ENCODE results near the gene PRKCE. TPM values are rescaled to one million over a fixed set of nuclear protein-coding genes. Genes with fewer than 3 reads are reported as not detected.

The PRKCE gene
- total and polyA plus RNA-seq, 2 of the 8 experiments (the other 6 are each of a cell fraction or from before 2014, with no cell fraction given): 0.54 to 2.1 TPM

- Histone ChIP-seq H3K27ac (ENCODE audit: low read depth, low read length) (no peak overlapping the region), H2BK20ac (ENCODE audit: low read length) (no peak overlapping the region), H3K79me2 (ENCODE audit: control insufficient read depth in 1 of 2, insufficient read depth in 2 of 2, low read length in 2 of 2) (no peaks in the 10 kb centered on the region), H2AK5ac (ENCODE audit: low read depth, low read length) (no peak overlapping the region), H3K4me2 (ENCODE audit: insufficient read depth in 1 of 2, low read depth in 2 of 2, low read length in 2 of 2) (no peak overlapping the region), H3K79me1 (ENCODE audit: low read depth, low read length) (no peaks in the 10 kb centered on the region), H4K5ac (ENCODE audit: insufficient read length, low read depth, low read length) (no peak overlapping the region), H2BK15ac (ENCODE audit: low read length) (no peak overlapping the region), H3K23ac (ENCODE audit: insufficient read length) (no peak overlapping the region), H4K91ac (replicated peaks; ENCODE audit: insufficient read length, low read length) (no peak overlapping the region), H2BK12ac (ENCODE audit: low read depth, low read length) (no peak overlapping the region), H4K8ac (ENCODE audit: extremely low read depth, insufficient read depth, low read length) (no peak overlapping the region), H3K4me1 (replicated peaks in 1 of 4; ENCODE audit: control insufficient read depth in 3 of 4, insufficient read depth in 4 of 4, low read length in 3 of 4) (peaks cover 0 to 2% (median 0%) of the 10 kb centered on the region in 4 experiments; a peak in 2 of 7 replicates), H2BK5ac (ENCODE audit: low read depth, low read length) (no peak overlapping the region), H3K4me3 (ENCODE audit: extremely low read depth in 1 of 4, insufficient read depth in 2 of 4, low read depth in 3 of 4, low read length in 4 of 4) (no peak overlapping the region), H3K23me2 (ENCODE audit: low read depth, low read length) (no peaks in the 10 kb centered on the region), H3K4ac (replicated peaks; ENCODE audit: insufficient read length, low read depth, low read length) (no peak overlapping the region), H3K56ac (replicated peaks; ENCODE audit: insufficient read length, low read depth, low read length) (no peak overlapping the region), H3K18ac (ENCODE audit: extremely low read depth, low read length) (no peak overlapping the region), H3K36me3 (ENCODE audit: control insufficient read depth in 2 of 4, insufficient read depth in 4 of 4, low read length in 3 of 4) (no peaks in the 10 kb centered on the region), H2BK120ac (replicated peaks; ENCODE audit: low read depth, low read length) (no peak overlapping the region), H3K9me3 (ENCODE audit: insufficient read depth in 2 of 2, low read depth in 1 of 2, low read length in 1 of 2) (no peaks in the 10 kb centered on the region), H3K27me3 (replicated peaks in 1 of 4; ENCODE audit: control insufficient read depth in 3 of 4, extremely low read depth in 1 of 4, insufficient read depth in 3 of 4, low read length in 3 of 4) (no peaks in the 10 kb centered on the region), H3K9ac (replicated peaks in 1 of 4; ENCODE audit: extremely low read depth in 1 of 4, low read depth in 3 of 4, low read length in 3 of 4) (no peak overlapping the region), H4K20me1 (replicated peaks in 1 of 2; ENCODE audit: control insufficient read depth in 1 of 2, insufficient read depth in 2 of 2, low read length in 2 of 2) (no peaks in the 10 kb centered on the region), H3K14ac (ENCODE audit: insufficient read length) (no peak overlapping the region), H2AFZ (ENCODE audit: low read length) (no peak overlapping the region)
- DNase-seq (ENCODE audit: low read depth in 1 of 2, low spot score in 2 of 2) (no peak), FAIRE-seq (no peak)
- CTCF ChIA-PET (ENCODE audit: partially characterized antibody): interaction anchor here (1.0 to 1.4 kb wide), 3 partner anchors 42 to 116 kb away, joined by 3 to 4 read pairs (median 4); no protein-coding TSS in a partner anchor
- 91 to 100% methylated on average over 1 to 7 of the region's 7 CpGs for WGBS, 2 experiments (ENCODE audit: extremely low coverage in 1 of 2, insufficient coverage in 1 of 2, insufficient read length in 1 of 2, insufficient replicate concordance in 2 of 2, low coverage in 1 of 2, low lambda C conversion rate in 2 of 2, missing lambda C conversion rate in 1 of 2)
- POLR2A ChIA-PET (ENCODE audit: partially characterized antibody): no interaction called here
- TF ChIP-seq SIX5 (IDR thresholded peaks at IDR 0.05; ENCODE audit: low read depth, low read length): no peak
- no peak for TF ChIP-seq RAD21 (IDR thresholded peaks at IDR 0.05 in 1 of 2, conservative IDR thresholded peaks at IDR 0.05 in 1 of 2; ENCODE audit: low read depth in 2 of 2, low read length in 2 of 2)
- no peak for TF ChIP-seq TAF7 (optimal IDR thresholded peaks at IDR 0.05; ENCODE audit: borderline replicate concordance, low read depth, low read length)
- no peak for TF ChIP-seq PHF8 (conservative IDR thresholded peaks at IDR 0.05; ENCODE audit: low read depth, low read length)
- TF ChIP-seq SUZ12 (IDR thresholded peaks at IDR 0.05; ENCODE audit: low read length): no peak
- TF ChIP-seq CBX5 (IDR thresholded peaks at IDR 0.05; ENCODE audit: low read depth, low read length): no peak
- TF ChIP-seq SRF (IDR thresholded peaks at IDR 0.05; ENCODE audit: low read depth, low read length): no peak
These were observed 168.6 kb downstream of the PRKCE start for GRCh38 chr2:45820048-45820447.
